ENCODE measurements around the gene SLC26A11.

SLC26A11 gene

DNA sequence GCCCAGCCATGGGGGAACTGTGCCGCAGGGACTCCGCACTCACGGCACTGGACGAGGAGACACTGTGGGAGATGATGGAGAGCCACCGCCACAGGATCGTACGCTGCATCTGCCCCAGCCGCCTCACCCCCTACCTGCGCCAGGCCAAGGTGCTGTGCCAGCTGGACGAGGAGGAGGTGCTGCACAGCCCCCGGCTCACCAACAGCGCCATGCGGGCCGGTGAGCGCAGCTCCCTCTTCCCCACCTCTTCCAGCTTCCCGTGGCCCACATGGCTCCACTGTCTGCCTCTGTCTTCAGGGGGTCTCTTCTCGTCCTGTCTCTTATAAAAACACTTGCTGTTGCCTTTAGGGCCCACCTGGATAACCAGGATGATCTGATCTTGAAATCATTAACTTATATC lies 38.8 kb upstream of the SLC26A11 start:
- no peak for ATAC-seq
- TF ChIP-seq ZNF70 (CRISPR knock-in tag; IDR thresholded peaks at IDR 0.05) (no peak), ZFP30 (CRISPR knock-in tag; IDR thresholded peaks at IDR 0.05) (no peak), ZFP3 (CRISPR knock-in tag; IDR thresholded peaks at IDR 0.05) (no peak)
- TF ChIP-seq, protein P1, sequence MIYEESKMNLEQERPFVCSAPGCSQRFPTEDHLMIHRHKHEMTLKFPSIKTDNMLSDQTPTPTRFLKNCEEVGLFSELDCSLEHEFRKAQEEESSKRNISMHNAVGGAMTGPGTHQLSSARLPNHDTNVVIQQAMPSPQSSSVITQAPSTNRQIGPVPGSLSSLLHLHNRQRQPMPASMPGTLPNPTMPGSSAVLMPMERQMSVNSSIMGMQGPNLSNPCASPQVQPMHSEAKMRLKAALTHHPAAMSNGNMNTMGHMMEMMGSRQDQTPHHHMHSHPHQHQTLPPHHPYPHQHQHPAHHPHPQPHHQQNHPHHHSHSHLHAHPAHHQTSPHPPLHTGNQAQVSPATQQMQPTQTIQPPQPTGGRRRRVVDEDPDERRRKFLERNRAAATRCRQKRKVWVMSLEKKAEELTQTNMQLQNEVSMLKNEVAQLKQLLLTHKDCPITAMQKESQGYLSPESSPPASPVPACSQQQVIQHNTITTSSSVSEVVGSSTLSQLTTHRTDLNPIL (CRISPR knock-in tag; IDR thresholded peaks at IDR 0.05; ENCODE audit: low read depth) = no peak

DNA sequence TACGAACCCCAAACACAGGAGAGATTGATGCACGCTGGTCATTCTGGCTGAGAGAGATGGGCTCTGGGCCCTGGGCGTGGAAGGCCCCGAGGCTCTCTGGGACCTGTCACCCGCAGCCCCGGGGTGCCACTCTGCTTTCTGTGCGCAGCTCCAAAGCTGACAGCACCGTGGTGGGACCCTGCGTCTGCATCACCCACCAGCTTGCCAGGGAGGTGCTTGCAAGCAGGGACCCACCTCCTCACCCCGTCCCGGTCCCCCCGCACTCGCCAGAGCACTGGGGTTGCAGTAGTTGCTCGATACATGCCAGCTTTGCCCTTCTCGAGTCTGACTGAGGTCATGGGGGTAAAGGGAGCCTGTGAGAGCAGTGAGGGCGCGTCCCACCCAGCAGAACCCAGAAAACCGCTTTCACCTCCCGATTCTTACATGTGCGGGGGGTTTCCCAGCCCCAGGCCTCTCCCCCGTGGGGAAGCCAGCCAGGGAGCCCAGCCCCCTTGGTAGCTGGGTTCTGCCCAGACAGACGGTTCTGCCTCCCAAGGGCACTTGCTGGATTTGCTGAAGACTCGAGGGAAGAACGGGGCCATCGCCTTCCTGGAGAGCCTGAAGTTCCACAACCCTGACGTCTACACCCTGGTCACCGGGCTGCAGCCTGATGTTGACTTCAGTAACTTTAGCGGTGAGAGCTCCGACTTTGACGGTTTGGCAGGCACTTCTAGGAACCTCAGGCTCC lies 37.9 kb upstream of the SLC26A11 start:
- ATAC-seq = no peak
- no peak for TF ChIP-seq ESRRG (CRISPR knock-in tag; IDR thresholded peaks at IDR 0.05)
- no peak for TF ChIP-seq RARB (CRISPR knock-in tag; IDR thresholded peaks at IDR 0.05)
- TF ChIP-seq, protein P2, sequence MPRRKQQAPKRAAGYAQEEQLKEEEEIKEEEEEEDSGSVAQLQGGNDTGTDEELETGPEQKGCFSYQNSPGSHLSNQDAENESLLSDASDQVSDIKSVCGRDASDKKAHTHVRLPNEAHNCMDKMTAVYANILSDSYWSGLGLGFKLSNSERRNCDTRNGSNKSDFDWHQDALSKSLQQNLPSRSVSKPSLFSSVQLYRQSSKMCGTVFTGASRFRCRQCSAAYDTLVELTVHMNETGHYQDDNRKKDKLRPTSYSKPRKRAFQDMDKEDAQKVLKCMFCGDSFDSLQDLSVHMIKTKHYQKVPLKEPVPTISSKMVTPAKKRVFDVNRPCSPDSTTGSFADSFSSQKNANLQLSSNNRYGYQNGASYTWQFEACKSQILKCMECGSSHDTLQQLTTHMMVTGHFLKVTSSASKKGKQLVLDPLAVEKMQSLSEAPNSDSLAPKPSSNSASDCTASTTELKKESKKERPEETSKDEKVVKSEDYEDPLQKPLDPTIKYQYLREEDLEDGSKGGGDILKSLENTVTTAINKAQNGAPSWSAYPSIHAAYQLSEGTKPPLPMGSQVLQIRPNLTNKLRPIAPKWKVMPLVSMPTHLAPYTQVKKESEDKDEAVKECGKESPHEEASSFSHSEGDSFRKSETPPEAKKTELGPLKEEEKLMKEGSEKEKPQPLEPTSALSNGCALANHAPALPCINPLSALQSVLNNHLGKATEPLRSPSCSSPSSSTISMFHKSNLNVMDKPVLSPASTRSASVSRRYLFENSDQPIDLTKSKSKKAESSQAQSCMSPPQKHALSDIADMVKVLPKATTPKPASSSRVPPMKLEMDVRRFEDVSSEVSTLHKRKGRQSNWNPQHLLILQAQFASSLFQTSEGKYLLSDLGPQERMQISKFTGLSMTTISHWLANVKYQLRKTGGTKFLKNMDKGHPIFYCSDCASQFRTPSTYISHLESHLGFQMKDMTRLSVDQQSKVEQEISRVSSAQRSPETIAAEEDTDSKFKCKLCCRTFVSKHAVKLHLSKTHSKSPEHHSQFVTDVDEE (CRISPR knock-in tag; IDR thresholded peaks at IDR 0.05) = no peak
- no peak for TF ChIP-seq ZFP3 (CRISPR knock-in tag; IDR thresholded peaks at IDR 0.05)
- TF ChIP-seq BACH2 (CRISPR knock-in tag; IDR thresholded peaks at IDR 0.05; ENCODE audit: borderline replicate concordance) = no peak
- TF ChIP-seq ARNTL (CRISPR knock-in tag; IDR thresholded peaks at IDR 0.05; ENCODE audit: borderline replicate concordance, low read depth) = no peak
- TF ChIP-seq, protein P1 (CRISPR knock-in tag; IDR thresholded peaks at IDR 0.05; ENCODE audit: low read depth) = no peak

DNA sequence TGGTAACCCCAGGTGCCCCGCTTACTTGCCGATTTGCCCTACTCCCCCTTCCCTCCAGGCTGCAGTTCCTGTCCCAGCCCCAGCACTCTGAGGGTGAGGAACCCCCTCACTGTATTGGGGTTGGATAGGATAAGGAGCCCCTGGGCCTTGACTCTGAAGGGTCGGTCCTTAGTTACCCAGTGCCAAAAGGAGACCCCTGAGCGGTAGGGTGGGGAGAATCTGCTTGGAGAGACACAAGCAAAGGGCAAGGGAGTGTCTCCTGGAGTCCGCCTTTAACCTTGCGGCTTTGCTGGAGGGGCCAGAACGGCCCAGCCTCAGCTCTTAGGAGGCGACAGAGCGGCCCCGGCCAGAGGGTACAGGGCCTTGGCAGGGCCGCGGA lies 37.4 kb upstream of the SLC26A11 start:
- TF ChIP-seq, protein P3, sequence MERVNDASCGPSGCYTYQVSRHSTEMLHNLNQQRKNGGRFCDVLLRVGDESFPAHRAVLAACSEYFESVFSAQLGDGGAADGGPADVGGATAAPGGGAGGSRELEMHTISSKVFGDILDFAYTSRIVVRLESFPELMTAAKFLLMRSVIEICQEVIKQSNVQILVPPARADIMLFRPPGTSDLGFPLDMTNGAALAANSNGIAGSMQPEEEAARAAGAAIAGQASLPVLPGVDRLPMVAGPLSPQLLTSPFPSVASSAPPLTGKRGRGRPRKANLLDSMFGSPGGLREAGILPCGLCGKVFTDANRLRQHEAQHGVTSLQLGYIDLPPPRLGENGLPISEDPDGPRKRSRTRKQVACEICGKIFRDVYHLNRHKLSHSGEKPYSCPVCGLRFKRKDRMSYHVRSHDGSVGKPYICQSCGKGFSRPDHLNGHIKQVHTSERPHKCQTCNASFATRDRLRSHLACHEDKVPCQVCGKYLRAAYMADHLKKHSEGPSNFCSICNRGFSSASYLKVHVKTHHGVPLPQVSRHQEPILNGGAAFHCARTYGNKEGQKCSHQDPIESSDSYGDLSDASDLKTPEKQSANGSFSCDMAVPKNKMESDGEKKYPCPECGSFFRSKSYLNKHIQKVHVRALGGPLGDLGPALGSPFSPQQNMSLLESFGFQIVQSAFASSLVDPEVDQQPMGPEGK (CRISPR knock-in tag; IDR thresholded peaks at IDR 0.05; ENCODE audit: borderline replicate concordance) = no peak
- TF ChIP-seq ZNF70 (CRISPR knock-in tag; IDR thresholded peaks at IDR 0.05) (no peak), RARB (CRISPR knock-in tag; IDR thresholded peaks at IDR 0.05) (no peak), ZNF565 (CRISPR knock-in tag; conservative IDR thresholded peaks at IDR 0.05; ENCODE audit: low read depth) (no peak), ESRRG (CRISPR knock-in tag; IDR thresholded peaks at IDR 0.05) (no peak), ZFP3 (CRISPR knock-in tag; IDR thresholded peaks at IDR 0.05) (no peak), CSDC2 (CRISPR knock-in tag; IDR thresholded peaks at IDR 0.05) (no peak), GLIS3 (CRISPR knock-in tag; IDR thresholded peaks at IDR 0.05) (no peak), SNAI2 (CRISPR knock-in tag; IDR thresholded peaks at IDR 0.05) (no peak), ISL1 (CRISPR knock-in tag; IDR thresholded peaks at IDR 0.05) (no peak)
- TF ChIP-seq, protein P4, sequence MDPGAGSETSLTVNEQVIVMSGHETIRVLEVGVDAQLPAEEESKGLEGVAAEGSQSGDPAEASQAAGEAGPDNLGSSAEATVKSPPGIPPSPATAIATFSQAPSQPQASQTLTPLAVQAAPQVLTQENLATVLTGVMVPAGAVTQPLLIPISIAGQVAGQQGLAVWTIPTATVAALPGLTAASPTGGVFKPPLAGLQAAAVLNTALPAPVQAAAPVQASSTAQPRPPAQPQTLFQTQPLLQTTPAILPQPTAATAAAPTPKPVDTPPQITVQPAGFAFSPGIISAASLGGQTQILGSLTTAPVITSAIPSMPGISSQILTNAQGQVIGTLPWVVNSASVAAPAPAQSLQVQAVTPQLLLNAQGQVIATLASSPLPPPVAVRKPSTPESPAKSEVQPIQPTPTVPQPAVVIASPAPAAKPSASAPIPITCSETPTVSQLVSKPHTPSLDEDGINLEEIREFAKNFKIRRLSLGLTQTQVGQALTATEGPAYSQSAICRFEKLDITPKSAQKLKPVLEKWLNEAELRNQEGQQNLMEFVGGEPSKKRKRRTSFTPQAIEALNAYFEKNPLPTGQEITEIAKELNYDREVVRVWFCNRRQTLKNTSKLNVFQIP (CRISPR knock-in tag; IDR thresholded peaks at IDR 0.05; ENCODE audit: borderline replicate concordance, low read depth) = no peak
- TF ChIP-seq, protein P2 (CRISPR knock-in tag; IDR thresholded peaks at IDR 0.05) = no peak
- ATAC-seq = no peak; the same call in 2 of the 3 replicates
